Vagina (tissue), 2 donors: ENCODE measurements around the gene AP1S1.

Experiments
- POLR2A ChIP-seq, 2 donors: fragments of 450-650 bp; IDR thresholded peaks; one replicate each; pipeline ENCODE4 v1.6.1; 2017; ENCODE audit warnings: antibody characterized with exemption in 2 of 2, mild to moderate bottlenecking in 2 of 2, moderate library complexity in 2 of 2
- POLR2AphosphoS5 ChIP-seq, 2 donors: sonication (generic); formaldehyde crosslinking; IDR thresholded peaks; one replicate each; pipeline ENCODE4 v1.9.0; 2017; ENCODE audit warnings: antibody characterized with exemption in 2 of 2, mild to moderate bottlenecking in 2 of 2, low read depth in 1 of 2; ENCODE audit not compliant: insufficient read depth in 1 of 2
- TF ChIP-seq, protein P1 (sequence below), 3 experiments: fragments of 450-650 bp in 2 of 3; fragments of 200-600 bp in 1 of 3; sonication (generic) in 1 of 3; IDR thresholded peaks; one replicate each; pipeline ENCODE4 v1.5.1; 2017 to 2019; ENCODE audit warnings: antibody characterized with exemption in 3 of 3, mild to moderate bottlenecking in 2 of 3, moderate library complexity in 2 of 3

DNA sequence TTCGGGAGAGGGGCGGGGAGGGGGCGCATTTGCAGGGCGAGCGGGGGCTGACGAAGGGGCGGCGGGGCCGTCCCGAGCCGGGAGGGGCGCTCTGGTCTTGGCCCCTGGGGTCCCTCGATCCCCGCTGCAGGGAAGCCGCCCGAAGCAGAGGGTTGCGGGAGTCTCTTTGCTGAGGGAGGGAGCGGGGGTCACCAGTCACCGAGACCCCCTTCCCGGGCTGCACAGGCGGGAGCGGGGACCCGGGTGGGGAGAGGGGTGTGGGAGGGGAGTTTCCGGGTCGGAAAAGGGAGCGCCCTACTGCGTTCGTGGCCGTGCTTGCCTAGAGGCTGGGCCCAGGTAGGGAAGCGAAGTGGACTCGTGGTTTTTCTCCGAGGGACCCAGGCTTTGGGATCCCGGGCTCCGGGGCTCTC lies 422 bp downstream of the AP1S1 start:
- TF ChIP-seq, protein P1, sequence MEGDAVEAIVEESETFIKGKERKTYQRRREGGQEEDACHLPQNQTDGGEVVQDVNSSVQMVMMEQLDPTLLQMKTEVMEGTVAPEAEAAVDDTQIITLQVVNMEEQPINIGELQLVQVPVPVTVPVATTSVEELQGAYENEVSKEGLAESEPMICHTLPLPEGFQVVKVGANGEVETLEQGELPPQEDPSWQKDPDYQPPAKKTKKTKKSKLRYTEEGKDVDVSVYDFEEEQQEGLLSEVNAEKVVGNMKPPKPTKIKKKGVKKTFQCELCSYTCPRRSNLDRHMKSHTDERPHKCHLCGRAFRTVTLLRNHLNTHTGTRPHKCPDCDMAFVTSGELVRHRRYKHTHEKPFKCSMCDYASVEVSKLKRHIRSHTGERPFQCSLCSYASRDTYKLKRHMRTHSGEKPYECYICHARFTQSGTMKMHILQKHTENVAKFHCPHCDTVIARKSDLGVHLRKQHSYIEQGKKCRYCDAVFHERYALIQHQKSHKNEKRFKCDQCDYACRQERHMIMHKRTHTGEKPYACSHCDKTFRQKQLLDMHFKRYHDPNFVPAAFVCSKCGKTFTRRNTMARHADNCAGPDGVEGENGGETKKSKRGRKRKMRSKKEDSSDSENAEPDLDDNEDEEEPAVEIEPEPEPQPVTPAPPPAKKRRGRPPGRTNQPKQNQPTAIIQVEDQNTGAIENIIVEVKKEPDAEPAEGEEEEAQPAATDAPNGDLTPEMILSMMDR (IDR thresholded peaks at IDR 0.05), result no peak
- TF ChIP-seq POLR2AphosphoS5 (IDR thresholded peaks at IDR 0.05; ENCODE audit: insufficient read depth in 1 of 2, low read depth in 1 of 2) (no peak), POLR2A (IDR thresholded peaks at IDR 0.05) (no peak)
